GM10847 (cell line): ENCODE data around the gene IGSF21.

Experiments used
- POLR2A ChIP-seq: IDR thresholded peaks from 2 replicates; pipeline ENCODE4 v1.6.1; 2011; ENCODE audit not compliant: insufficient read length; ENCODE audit errors: extremely low read depth

IGSF21 gene

GRCh38 chr1:18411321-18411720 lies 303.7 kb downstream of the IGSF21 start:
- TF ChIP-seq POLR2A, result no peak

- TF ChIP-seq POLR2A, result no peak
Measured at GRCh38 chr1:18411820-18412641, 304.4 kb downstream of the IGSF21 start.

GRCh38 chr1:18412882-18413353 lies 305.3 kb downstream of the IGSF21 start:
- TF ChIP-seq POLR2A, result no peak

- TF ChIP-seq POLR2A, result no peak
Measured at GRCh38 chr1:18413541-18414305, 306.1 kb downstream of the IGSF21 start.

- no peak for TF ChIP-seq POLR2A
Measured at GRCh38 chr1:18414321-18414720, 306.7 kb downstream of the IGSF21 start.

- no peak for TF ChIP-seq POLR2A
Measured at GRCh38 chr1:18414872-18415447, 307.4 kb downstream of the IGSF21 start.

GRCh38 chr1:18415448-18416027 lies 307.9 kb downstream of the IGSF21 start:
- no peak for TF ChIP-seq POLR2A

GRCh38 chr1:18417316-18418269 lies 310.0 kb downstream of the IGSF21 start:
- TF ChIP-seq POLR2A, result no peak

- no peak for TF ChIP-seq POLR2A
Measured at GRCh38 chr1:18419113-18419844, 311.7 kb downstream of the IGSF21 start.

GRCh38 chr1:18419845-18420184 lies 312.2 kb downstream of the IGSF21 start:
- no peak for TF ChIP-seq POLR2A

- TF ChIP-seq POLR2A, result no peak
Measured at GRCh38 chr1:18422076-18422777, 314.6 kb downstream of the IGSF21 start.

- no peak for TF ChIP-seq POLR2A
Measured at GRCh38 chr1:18422954-18423353, 315.4 kb downstream of the IGSF21 start.

- TF ChIP-seq POLR2A, result no peak
Measured at GRCh38 chr1:18426580-18426979, 319.0 kb downstream of the IGSF21 start.
